HG03066 (cell line): ENCODE results near the gene SEZ6L2.

Source experiments
- ATAC-seq: cut with Tn5 transposase; IDR thresholded peaks from one replicate; pipeline ENCODE4 v1.9.1; 2021; ENCODE audit warnings: low read depth; ENCODE audit not compliant: unreplicated experiment

Gene SEZ6L2

DNA sequence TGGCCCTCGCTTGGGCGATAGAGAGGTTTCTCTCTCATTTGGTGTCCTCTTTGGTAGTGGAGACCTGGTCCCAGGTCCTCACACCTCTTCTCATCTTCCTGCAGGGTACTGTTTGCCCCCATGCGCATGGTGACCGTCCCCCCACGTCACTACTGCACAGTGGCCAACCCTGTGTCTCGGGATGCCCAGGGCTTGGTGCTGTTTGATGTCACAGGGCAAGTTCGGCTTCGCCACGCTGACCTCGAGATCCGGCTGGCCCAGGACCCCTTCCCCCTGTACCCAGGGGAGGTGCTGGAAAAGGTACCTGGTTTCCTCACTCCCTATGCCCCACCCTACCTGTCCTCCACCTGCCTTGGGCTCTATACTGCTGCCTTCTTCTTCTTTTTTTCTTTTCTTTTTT is 68.6 kb downstream of the SEZ6L2 start:
- ATAC-seq = no peak

DNA sequence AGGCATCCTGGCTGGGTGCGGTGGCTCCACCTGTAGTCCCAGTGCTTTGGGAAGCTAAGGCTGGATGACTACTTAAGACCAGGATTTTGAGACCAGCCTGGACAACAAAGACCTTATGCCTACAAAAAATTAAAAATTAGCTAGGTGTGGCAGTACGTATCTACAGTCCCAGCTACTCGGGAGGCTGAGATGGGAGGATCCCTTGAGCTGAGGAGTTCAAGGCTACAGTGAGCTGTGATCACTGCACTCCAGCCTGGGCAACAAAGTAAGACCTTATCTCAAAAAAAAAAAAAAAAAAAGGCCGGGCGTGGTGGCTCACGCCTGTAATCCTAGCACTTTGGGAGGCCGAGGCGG is 73.0 kb downstream of the SEZ6L2 start:
- no peak for ATAC-seq

DNA sequence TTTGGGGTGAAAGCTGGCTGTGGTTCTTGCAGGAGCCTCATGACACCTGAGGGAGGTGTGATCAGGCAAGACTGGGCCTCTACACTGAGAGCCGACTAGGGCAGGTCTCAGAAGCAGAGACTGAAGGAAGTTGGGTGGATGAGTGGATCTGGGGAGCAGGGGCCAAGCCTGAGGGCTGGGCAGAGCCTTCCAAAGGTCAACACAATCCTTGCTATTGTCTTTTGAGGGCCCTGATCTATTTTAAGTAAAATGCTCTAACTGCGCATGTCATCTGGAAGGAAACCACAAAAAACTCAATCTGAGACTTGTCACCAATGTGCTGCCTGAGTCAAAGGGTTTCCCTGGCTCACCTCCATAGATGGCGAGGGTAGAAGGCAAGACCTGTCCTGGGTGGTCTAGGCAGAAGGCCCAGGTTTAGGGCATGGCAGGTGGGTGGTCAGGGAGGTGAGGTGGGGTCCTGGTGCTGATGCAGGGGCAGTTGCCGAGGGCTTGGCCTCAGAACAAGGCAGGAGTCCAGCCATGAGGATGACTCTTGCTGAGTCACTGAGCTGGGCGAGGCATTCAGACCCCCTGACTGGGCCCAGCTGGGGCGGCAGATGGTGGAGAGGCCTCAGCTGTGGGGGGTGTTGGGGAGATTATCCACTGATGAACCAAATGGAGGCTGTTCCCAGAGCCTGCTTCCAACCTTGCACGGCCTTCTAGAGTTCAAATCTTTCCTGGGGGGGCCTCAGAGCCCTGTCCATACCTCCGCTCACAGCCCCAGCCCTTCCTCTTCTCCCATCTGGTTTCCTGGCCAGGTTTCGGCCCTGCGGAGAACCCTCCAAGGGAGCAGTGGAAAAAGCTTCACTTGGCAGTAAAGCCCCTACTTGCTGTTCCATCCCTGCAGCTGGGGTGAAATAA is 74.0 kb downstream of the SEZ6L2 start:
- no peak for ATAC-seq

DNA sequence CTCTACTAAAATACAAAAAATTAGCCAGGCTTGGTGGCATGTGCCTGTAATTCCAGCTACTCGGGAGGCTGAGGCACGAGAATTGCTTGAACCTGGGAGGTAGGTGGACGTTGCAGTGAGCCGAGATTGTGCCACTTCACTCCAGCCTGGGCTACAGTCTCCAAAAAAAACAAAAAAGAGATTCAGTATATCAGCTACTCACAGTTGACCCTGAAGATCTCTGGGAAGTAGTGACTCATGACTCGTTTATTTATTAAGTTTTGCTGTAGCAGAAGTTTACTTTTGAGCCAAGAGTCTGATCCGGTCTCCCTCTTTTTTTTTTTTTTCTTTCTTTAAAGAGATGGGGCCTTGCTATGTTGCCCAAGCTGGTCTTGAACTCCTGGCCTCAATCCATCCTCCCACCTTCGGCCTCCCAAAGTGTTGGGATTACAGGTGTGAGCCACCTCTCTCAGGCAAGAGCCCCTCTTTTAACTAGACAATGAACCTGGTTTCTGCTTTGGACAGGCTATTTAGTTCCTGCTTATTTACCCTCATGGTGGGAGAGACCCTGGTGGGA is 74.7 kb downstream of the SEZ6L2 start:
- no peak for ATAC-seq

DNA sequence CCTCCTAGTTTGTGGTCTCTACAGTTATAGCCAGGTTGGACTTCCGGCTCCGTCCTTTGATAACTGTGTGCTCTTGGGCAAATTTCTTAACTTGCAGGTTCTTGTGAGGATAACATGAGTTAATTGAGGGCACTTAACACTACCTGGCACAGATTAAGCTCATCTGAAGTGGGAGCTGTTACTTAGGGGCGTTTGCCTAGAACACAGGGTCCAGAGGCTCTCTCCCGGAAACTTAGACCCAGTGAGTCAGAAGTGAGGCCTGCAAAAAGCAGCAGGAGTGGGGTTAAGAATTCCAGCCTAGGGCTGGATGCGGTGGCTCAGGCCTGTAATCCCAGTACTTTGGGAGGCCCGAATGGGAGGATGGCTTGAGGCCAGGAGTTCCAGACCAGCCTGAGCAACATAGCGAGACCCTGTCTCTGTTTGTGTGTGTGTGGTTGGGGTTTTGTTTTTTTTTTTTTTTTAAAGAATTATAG is 77.7 kb downstream of the SEZ6L2 start:
- no peak for ATAC-seq
